Hepatocyte (in vitro differentiated cells): Measurements from ENCODE around the gene DNAH12. TPM values are rescaled to one million over a fixed set of nuclear protein-coding genes. Genes with fewer than 3 reads are reported as not detected.
"Not testable (repeated sequence)": the region's sequence is repeated elsewhere in the genome, so short reads cannot be mapped to it uniquely, and the experiment has no call there.

Source experiments
- DNase-seq: peaks from one replicate; pipeline ENCODE4 v3.0.0-alpha.2; 2016; ENCODE audit warnings: low spot score
- H2AFZ ChIP-seq: fragments of 200-600 bp; sonication (generic); 2 replicates; pipeline ENCODE4 v1.6.0; 2016; ENCODE audit warnings: antibody characterized with exemption, mild to moderate bottlenecking
- H3K27ac ChIP-seq: fragments of 200-600 bp; sonication (generic); 2 replicates; pipeline ENCODE4 v1.5.1; 2016; ENCODE audit warnings: mild to moderate bottlenecking
- H3K27me3 ChIP-seq: fragments of 200-600 bp; sonication (generic); 2 replicates; pipeline ENCODE4 v1.6.1; 2016
- H3K36me3 ChIP-seq: fragments of 200-600 bp; sonication (generic); replicated peaks from 2 replicates; pipeline ENCODE4 v1.5.1; 2016; ENCODE audit warnings: low read depth; ENCODE audit not compliant: insufficient read depth
- H3K4me1 ChIP-seq: fragments of 200-600 bp; sonication (generic); 2 replicates; pipeline ENCODE4 v1.5.1; 2016; ENCODE audit warnings: mild to moderate bottlenecking, moderate library complexity; ENCODE audit not compliant: insufficient read depth
- H3K4me2 ChIP-seq: fragments of 200-600 bp; sonication (generic); 2 replicates; pipeline ENCODE4 v1.6.0; 2016
- H3K4me3 ChIP-seq: fragments of 200-600 bp; sonication (generic); 2 replicates; pipeline ENCODE4 v1.5.1; 2016; ENCODE audit warnings: mild to moderate bottlenecking
- H3K79me2 ChIP-seq: fragments of 200-600 bp; sonication (generic); 2 replicates; pipeline ENCODE4 v1.6.0; 2017; ENCODE audit warnings: mild to moderate bottlenecking
- H3K9me2 ChIP-seq: fragments of 200-600 bp; sonication (generic); replicated peaks from 2 replicates; pipeline ENCODE4 v1.6.0; 2017; ENCODE audit warnings: mild to moderate bottlenecking; ENCODE audit not compliant: insufficient read depth
- H3K9me3 ChIP-seq: fragments of 200-600 bp; sonication (generic); 2 replicates; pipeline ENCODE4 v1.5.1; 2016; ENCODE audit warnings: low read depth, mild to moderate bottlenecking
- H4K20me1 ChIP-seq: fragments of 200-600 bp; sonication (generic); 2 replicates; pipeline ENCODE4 v1.6.0; 2016; ENCODE audit warnings: mild to moderate bottlenecking; ENCODE audit not compliant: insufficient read depth, poor library complexity, severe bottlenecking
- CTCF ChIP-seq: fragments of 200-600 bp; sonication (generic); IDR thresholded peaks from 2 replicates; pipeline ENCODE4 v1.5.1; 2016; ENCODE audit warnings: antibody characterized with exemption, mild to moderate bottlenecking; ENCODE audit not compliant: poor library complexity
- EZH2 ChIP-seq: fragments of 200-600 bp; sonication (generic); IDR thresholded peaks from 2 replicates; pipeline ENCODE4 v1.6.1; 2016; ENCODE audit warnings: antibody characterized with exemption, mild to moderate bottlenecking, borderline replicate concordance
- EZH2phosphoT487 ChIP-seq: fragments of 200-600 bp; sonication (generic); IDR thresholded peaks from one replicate; pipeline ENCODE4 v1.6.1; 2018; ENCODE audit warnings: antibody characterized with exemption, mild to moderate bottlenecking, low read depth, moderate library complexity; ENCODE audit not compliant: unreplicated experiment, severe bottlenecking
- WGBS: methylation state at CpG from one replicate; pipeline ENCODE4 v1.1.6; 2016; ENCODE audit warnings: low lambda C conversion rate; ENCODE audit errors: missing lambda C conversion rate; 5-methylcytosine and 5-hydroxymethylcytosine counted together
- polyA plus RNA-seq: library from polyadenylated mRNA; unstranded; fragments of >200 nt; fragmentation: Nextera tagmentation; extraction: Ambion mirVana; gene quantifications from 2 replicates; pipeline ENCODE4 v1.2.1, GENCODE V29; 2016
- total RNA-seq: library from RNA; depleted of rRNA; stranded (reverse); fragments of >200 nt; gene quantifications from 2 replicates; pipeline ENCODE4 v1.2.3, GENCODE V29; 2014

DNAH12 gene
- total and polyA plus RNA-seq, 2 experiments from 2014 or later: 0.06 to 1.5 TPM

- Histone ChIP-seq H4K20me1 (no peaks in the 10 kb centered on the region), H3K27ac (no peak overlapping the region), H3K9me3 (no peaks in the 10 kb centered on the region), H3K4me2 (no peak overlapping the region), H3K79me2 (no peaks in the 10 kb centered on the region), H3K36me3 (no peaks in the 10 kb centered on the region), H3K27me3 (no peaks in the 10 kb centered on the region), H3K9me2 (no peaks in the 10 kb centered on the region), H3K4me3 (no peak overlapping the region), H3K4me1 (no peaks in the 10 kb centered on the region), H2AFZ (no peak overlapping the region)
- DNase-seq: no peak
- TF ChIP-seq CTCF: no peak
- no peak for TF ChIP-seq EZH2phosphoT487
- TF ChIP-seq EZH2: no peak
- 97% methylated on average over 1 of the region's 1 CpG for WGBS
Observed at GRCh38 chr3:57354768-57355167, 189.4 kb downstream of the DNAH12 start.

- 92% methylated on average over 1 of the region's 1 CpG for WGBS
- Histone ChIP-seq H3K36me3 (no peaks in the 10 kb centered on the region), H3K4me2 (no peak overlapping the region), H3K9me3 (no peaks in the 10 kb centered on the region), H4K20me1 (no peaks in the 10 kb centered on the region), H3K4me3 (no peak overlapping the region), H3K27me3 (no peaks in the 10 kb centered on the region), H3K79me2 (no peaks in the 10 kb centered on the region), H3K27ac (no peak overlapping the region), H3K9me2 (no peaks in the 10 kb centered on the region), H3K4me1 (no peaks in the 10 kb centered on the region), H2AFZ (no peak overlapping the region)
- no peak for TF ChIP-seq CTCF
- no peak for TF ChIP-seq EZH2
- no peak for TF ChIP-seq EZH2phosphoT487
- no peak for DNase-seq
Observed at GRCh38 chr3:57350271-57350670, 193.9 kb downstream of the DNAH12 start.

DNA sequence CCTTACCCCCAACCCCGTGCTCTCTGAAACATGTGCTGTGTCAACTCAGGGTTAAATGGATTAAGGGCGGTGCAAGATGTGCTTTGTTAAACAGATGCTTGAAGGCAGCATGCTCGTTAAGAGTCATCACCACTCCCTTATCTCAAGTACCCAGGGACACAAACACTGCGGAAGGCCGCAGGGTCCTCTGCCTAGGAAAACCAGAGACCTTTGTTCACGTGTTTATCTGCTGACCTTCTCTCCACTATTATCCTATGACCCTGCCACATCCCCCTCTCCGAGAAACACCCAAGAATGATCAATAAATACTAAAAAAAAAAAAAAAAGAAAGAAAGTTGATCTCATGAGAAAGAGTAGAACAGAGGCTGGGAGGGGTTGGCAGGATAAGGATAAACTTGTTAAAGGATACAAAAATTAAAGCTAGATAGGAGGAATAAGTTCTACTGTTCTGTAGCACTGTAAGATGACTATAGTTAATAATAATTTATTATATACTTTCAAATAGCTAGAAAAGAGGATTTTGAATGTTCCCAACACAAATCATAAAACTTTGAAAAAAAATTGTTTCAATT is 205.0 kb downstream of the DNAH12 start:
- peak overlapping the region; percentile 51 for H3K27ac ChIP-seq
- H2AFZ ChIP-seq, H3K79me2 ChIP-seq, H3K9me2 ChIP-seq, H3K9me3 ChIP-seq, H4K20me1 ChIP-seq, H3K27me3 ChIP-seq, H3K4me2 ChIP-seq, DNase-seq, H3K4me3 ChIP-seq, H3K36me3 ChIP-seq, H3K4me1 ChIP-seq: not testable (repeated sequence)
- WGBS: 26% methylated on average over 6 of the region's 7 CpGs

- H3K79me2 ChIP-seq, H3K4me2 ChIP-seq, H3K27me3 ChIP-seq, H3K4me3 ChIP-seq, H3K9me3 ChIP-seq, H2AFZ ChIP-seq, DNase-seq, H3K36me3 ChIP-seq, H3K9me2 ChIP-seq, H4K20me1 ChIP-seq, H3K4me1 ChIP-seq: not testable (repeated sequence)
- 96% methylated on average over 29 of the region's 40 CpGs for WGBS
- H3K27ac ChIP-seq: peak overlapping the region; percentile 73
Observed at GRCh38 chr3:57338272-57339070, 205.7 kb downstream of the DNAH12 start.
